ENCODE data around the gene GRIA3.

GRCh38 chrX:123476611-123477219 lies 292.6 kb downstream of the GRIA3 start:
- TF ChIP-seq CTCF (IDR thresholded peaks at IDR 0.05; ENCODE audit: insufficient read depth, low read depth, low read length): no peak
- TF ChIP-seq EZH2 (IDR thresholded peaks at IDR 0.05; ENCODE audit: insufficient read depth, low read length): no peak
